ENCODE measurements around the gene L3MBTL4. TPM values are rescaled to one million over a fixed set of nuclear protein-coding genes. Genes with fewer than 3 reads are reported as not detected.

The L3MBTL4 gene
- total RNA-seq, result 10 to 100 TPM; 10.1 to 13.9 TPM
- 1 to 10 TPM; 5.7 to 7.3 (median 6.4) TPM for polyA plus RNA-seq (ENCODE audit: insufficient read length in 6 of 6)
- long read RNA-seq, donor 1, partial matches to known transcripts, result 0 of 1 reads
- long read RNA-seq, donor 1, other reads (novel, unspliced or antisense), result 0 of 1 reads
- long read RNA-seq, donor 2, result 0 reads
- long read RNA-seq, donor 3, result 0 reads
- long read RNA-seq, donor 4, partial matches to known transcripts, result 0 of 3 reads
- long read RNA-seq, donor 4, other reads (novel, unspliced or antisense), result 3 of 3 reads
- long read RNA-seq, donor 5, result 0 reads
- long read RNA-seq, donor 6, result 0 reads
- long read RNA-seq, donor 7, partial matches to known transcripts, result 0 of 1 reads
- long read RNA-seq, donor 7, other reads (novel, unspliced or antisense), result 0 of 1 reads
- long read RNA-seq, donor 8, result 0 reads
- long read RNA-seq, donor 9, result 0 reads
- long read RNA-seq, donor 10, result 0 reads
- long read RNA-seq, donor 11, result 0 reads
- long read RNA-seq, donor 12, partial matches to known transcripts, result 0 of 1 reads
- long read RNA-seq, donor 12, other reads (novel, unspliced or antisense), result 0 of 1 reads

- Histone ChIP-seq H3K36me3 (no peaks in the 10 kb centered on the region), H3K4me3 (peak within 1 kb of the TSS; percentile 70 to 72), H3K9me3 (no peaks in the 10 kb centered on the region), H3K27ac (peak within 1 kb of the TSS; percentile 70 to 84), H3K4me1 (peaks cover 10 to 20% of the 10 kb centered on the region in 2 donors), H3K27me3 (peaks cover 0 to 18% of the 10 kb centered on the region in 2 donors)
- peak; percentile 43 to 89 (median 52) for DNase-seq
- ATAC-seq, result peak; percentile 83
- intact Hi-C loops (cut with DNase I), result no loop called here
- TF ChIP-seq CTCF (IDR thresholded peaks at IDR 0.05), result no peak
These were observed at the start of gene L3MBTL4 for GRCh38 chr18:6414723-6415417. TSS of gene L3MBTL4 (minus strand) at chr18:6414911. CDS start at chr18:6311625, 103,286 bp downstream.

- no peak for TF ChIP-seq CTCF (IDR thresholded peaks at IDR 0.05)
- intact Hi-C loops (cut with DNase I), result no loop called here
- Histone ChIP-seq H3K4me1 (no peaks in the 10 kb centered on the region), H3K27me3 (no peaks in the 10 kb centered on the region), H3K36me3 (no peaks in the 10 kb centered on the region), H3K27ac (no peak overlapping the region), H3K4me3 (no peak overlapping the region), H3K9me3 (no peaks in the 10 kb centered on the region)
- ATAC-seq (no peak), DNase-seq (no peak)
These were observed 37.5 kb upstream of the L3MBTL4 start for GRCh38 chr18:6452194-6452593.

GRCh38 chr18:6449213-6449612 lies 34.5 kb upstream of the L3MBTL4 start:
- no peaks in the 10 kb centered on the region for H3K9me3 ChIP-seq
- no peaks in the 10 kb centered on the region for H3K4me1 ChIP-seq
- no peaks in the 10 kb centered on the region for H3K27me3 ChIP-seq
- TF ChIP-seq CTCF (IDR thresholded peaks at IDR 0.05), result no peak
- H3K4me3 ChIP-seq, result no peak overlapping the region
- H3K27ac ChIP-seq, result no peak overlapping the region
- no peaks in the 10 kb centered on the region for H3K36me3 ChIP-seq
- ATAC-seq, result no peak
- intact Hi-C loops (cut with DNase I), result no loop called here
- no peak for DNase-seq

- intact Hi-C loops (cut with DNase I), result no loop called here
These were observed 29.9 kb upstream of the L3MBTL4 start for GRCh38 chr18:6444466-6445228.

More at GRCh38 chr18:6444466-6445228, 29.9 kb upstream of the L3MBTL4 start:
- DNase-seq, result peak in 2 of 4 donors; percentile 17 to 18
- Histone ChIP-seq H3K36me3 (no peaks in the 10 kb centered on the region), H3K27me3 (no peaks in the 10 kb centered on the region), H3K4me1 (no peaks in the 10 kb centered on the region), H3K27ac (no peak overlapping the region), H3K4me3 (no peak overlapping the region), H3K9me3 (no peaks in the 10 kb centered on the region)
- ATAC-seq, result no peak
- no peak for TF ChIP-seq CTCF (IDR thresholded peaks at IDR 0.05)

Data from left lung (tissue), 14 donors.